Measurements from ENCODE around the gene PPP3CA. TPM values are rescaled to one million over a fixed set of nuclear protein-coding genes. Genes with fewer than 3 reads are reported as not detected.

The PPP3CA gene
- total RNA-seq, 1 experiment from 2014 or later, result 15.5 TPM

DNA sequence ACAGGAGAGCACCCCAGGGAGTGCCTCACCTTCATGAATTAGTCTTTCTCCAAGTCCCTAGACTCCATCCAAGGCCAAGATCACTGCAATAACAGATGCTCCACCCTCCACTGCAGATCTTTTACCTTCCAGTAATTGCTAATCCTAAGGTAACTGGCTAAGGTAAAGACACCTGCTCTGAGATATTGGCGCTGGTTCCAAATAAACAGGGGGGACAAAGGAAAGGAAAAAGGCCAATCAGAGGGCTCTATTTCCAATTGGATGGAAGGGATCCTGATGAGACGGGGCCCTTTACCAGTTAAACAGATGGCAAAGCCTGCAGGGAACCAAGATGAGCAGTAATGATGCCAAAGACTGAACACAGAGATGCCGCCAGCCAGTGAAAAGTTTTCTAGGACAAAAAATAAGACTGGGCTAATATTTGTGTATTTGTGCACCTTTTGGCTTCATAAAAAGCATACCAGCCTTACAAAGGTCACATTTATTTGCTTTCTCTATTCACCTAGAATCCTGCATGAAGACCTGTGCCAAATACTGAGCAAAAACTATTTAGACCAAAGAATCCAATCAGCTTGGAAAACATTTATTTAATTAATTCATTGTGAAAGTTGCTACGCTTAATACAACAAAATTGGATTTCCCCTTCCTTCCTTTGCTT lies 148.5 kb downstream of the PPP3CA start:
- Histone ChIP-seq H4K20me1 (ENCODE audit: low read length) (no peaks in the 10 kb centered on the region), H3K36me3 (ENCODE audit: low read depth, low read length) (no peaks in the 10 kb centered on the region), H3K27ac (ENCODE audit: low read length) (no peak overlapping the region), H3K27me3 (ENCODE audit: low read length) (no peaks in the 10 kb centered on the region), H3K9me2 (replicated peaks; ENCODE audit: low read length) (no peaks in the 10 kb centered on the region), H3K4me3 (ENCODE audit: low read length) (no peak overlapping the region), H3F3A (ENCODE audit: low read length, unreplicated experiment) (no peaks in the 10 kb centered on the region), H3K9ac (ENCODE audit: low read length) (no peak overlapping the region), H3K9me3 (ENCODE audit: low read length) (no peaks in the 10 kb centered on the region), H3K4me1 (ENCODE audit: insufficient read depth, low read length) (peaks cover 21% of the 10 kb centered on the region), H3K4me2 (ENCODE audit: low read length) (no peak overlapping the region), H3K79me2 (ENCODE audit: low read length) (peaks cover 33% of the 10 kb centered on the region), H2AFZ (ENCODE audit: low read length) (no peak overlapping the region)
- DNase-seq (no peak), ATAC-seq (no peak)
- no peak for TF ChIP-seq EZH2 (IDR thresholded peaks at IDR 0.05; ENCODE audit: low read length, unreplicated experiment)
- no peak for TF ChIP-seq EZH2phosphoT487 (IDR thresholded peaks at IDR 0.05; ENCODE audit: borderline replicate concordance, low read length)
- TF ChIP-seq, protein P1, sequence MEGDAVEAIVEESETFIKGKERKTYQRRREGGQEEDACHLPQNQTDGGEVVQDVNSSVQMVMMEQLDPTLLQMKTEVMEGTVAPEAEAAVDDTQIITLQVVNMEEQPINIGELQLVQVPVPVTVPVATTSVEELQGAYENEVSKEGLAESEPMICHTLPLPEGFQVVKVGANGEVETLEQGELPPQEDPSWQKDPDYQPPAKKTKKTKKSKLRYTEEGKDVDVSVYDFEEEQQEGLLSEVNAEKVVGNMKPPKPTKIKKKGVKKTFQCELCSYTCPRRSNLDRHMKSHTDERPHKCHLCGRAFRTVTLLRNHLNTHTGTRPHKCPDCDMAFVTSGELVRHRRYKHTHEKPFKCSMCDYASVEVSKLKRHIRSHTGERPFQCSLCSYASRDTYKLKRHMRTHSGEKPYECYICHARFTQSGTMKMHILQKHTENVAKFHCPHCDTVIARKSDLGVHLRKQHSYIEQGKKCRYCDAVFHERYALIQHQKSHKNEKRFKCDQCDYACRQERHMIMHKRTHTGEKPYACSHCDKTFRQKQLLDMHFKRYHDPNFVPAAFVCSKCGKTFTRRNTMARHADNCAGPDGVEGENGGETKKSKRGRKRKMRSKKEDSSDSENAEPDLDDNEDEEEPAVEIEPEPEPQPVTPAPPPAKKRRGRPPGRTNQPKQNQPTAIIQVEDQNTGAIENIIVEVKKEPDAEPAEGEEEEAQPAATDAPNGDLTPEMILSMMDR (conservative IDR thresholded peaks at IDR 0.05; ENCODE audit: low read depth, low read length), result no peak
- CTCF ChIA-PET, result no interaction called here
- POLR2A ChIA-PET (ENCODE audit: unreplicated experiment), result no interaction called here
- intact Hi-C loops (cut with micrococcal nuclease), result no loop called here
- no TSS peak for BruUV-seq (replicated peaks)

DNA sequence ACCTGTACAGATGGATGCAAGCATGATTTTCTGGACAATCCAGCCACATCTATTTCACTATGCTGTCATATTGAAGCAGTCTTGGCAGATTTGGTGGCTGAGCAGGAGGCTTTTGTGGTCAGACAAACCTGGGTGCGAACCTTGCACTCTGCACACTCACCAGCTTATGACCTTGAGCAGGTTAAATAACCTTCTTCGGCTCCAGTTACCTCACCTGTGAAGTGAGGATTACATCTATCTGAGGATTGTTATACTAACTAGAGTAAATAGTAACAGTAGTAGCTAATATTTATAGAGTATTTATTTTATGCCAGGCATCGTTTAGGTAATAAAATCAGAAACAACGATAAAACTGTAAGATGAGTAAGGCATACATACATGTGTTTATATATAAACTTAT lies 150.0 kb downstream of the PPP3CA start:
- Histone ChIP-seq H3K4me1 (ENCODE audit: insufficient read depth, low read length) (peaks cover 21% of the 10 kb centered on the region), H3K9ac (ENCODE audit: low read length) (no peak overlapping the region), H3K9me2 (replicated peaks; ENCODE audit: low read length) (no peaks in the 10 kb centered on the region), H3K27ac (ENCODE audit: low read length) (no peak overlapping the region), H2AFZ (ENCODE audit: low read length) (no peak overlapping the region), H3K9me3 (ENCODE audit: low read length) (no peaks in the 10 kb centered on the region), H3F3A (ENCODE audit: low read length, unreplicated experiment) (no peaks in the 10 kb centered on the region), H3K79me2 (ENCODE audit: low read length) (peaks cover 32% of the 10 kb centered on the region), H4K20me1 (ENCODE audit: low read length) (no peaks in the 10 kb centered on the region), H3K4me2 (ENCODE audit: low read length) (no peak overlapping the region), H3K27me3 (ENCODE audit: low read length) (no peaks in the 10 kb centered on the region), H3K36me3 (ENCODE audit: low read depth, low read length) (no peaks in the 10 kb centered on the region), H3K4me3 (ENCODE audit: low read length) (no peak overlapping the region)
- CTCF ChIA-PET, result no interaction called here
- no TSS peak for BruUV-seq (replicated peaks)
- POLR2A ChIA-PET (ENCODE audit: unreplicated experiment), result no interaction called here
- no peak for ATAC-seq
- TF ChIP-seq, protein P1 (conservative IDR thresholded peaks at IDR 0.05; ENCODE audit: low read depth, low read length), result no peak
- TF ChIP-seq EZH2phosphoT487 (IDR thresholded peaks at IDR 0.05; ENCODE audit: borderline replicate concordance, low read length), result no peak
- no peak for TF ChIP-seq EZH2 (IDR thresholded peaks at IDR 0.05; ENCODE audit: low read length, unreplicated experiment)
- intact Hi-C loops (cut with micrococcal nuclease), result no loop called here
- DNase-seq, result no peak

DNA sequence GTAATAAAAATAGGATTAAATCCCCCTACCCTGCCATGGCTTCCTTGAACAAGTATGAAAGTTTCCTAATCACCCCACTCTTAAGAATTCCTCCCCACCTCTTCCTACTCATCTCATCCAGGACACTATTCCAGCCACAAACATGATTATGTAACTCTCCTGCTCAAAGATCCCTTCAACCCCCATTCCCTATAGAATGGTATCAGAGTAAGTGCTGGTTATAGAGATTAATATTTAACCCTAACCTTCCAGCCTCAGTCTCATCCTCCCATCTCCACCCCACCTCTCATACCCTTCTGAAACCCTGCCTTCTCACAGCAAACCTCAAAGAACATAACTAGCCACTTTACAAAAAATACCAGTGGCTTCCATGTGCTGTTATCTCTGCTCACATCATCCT lies 155.1 kb downstream of the PPP3CA start:
- H3F3A ChIP-seq (ENCODE audit: low read length, unreplicated experiment), result no peaks in the 10 kb centered on the region
- H3K27me3 ChIP-seq (ENCODE audit: low read length), result no peaks in the 10 kb centered on the region
- no peaks in the 10 kb centered on the region for H3K36me3 ChIP-seq (ENCODE audit: low read depth, low read length)
- no peak overlapping the region for H3K4me2 ChIP-seq (ENCODE audit: low read length)
- intact Hi-C loops (cut with micrococcal nuclease), result no loop called here
- H3K79me2 ChIP-seq (ENCODE audit: low read length), result no peaks in the 10 kb centered on the region
- H2AFZ ChIP-seq (ENCODE audit: low read length), result no peak overlapping the region
- ChIA-PET CTCF (no interaction called here), POLR2A (ENCODE audit: unreplicated experiment) (no interaction called here)
- peaks cover 10% of the 10 kb centered on the region for H3K4me1 ChIP-seq (ENCODE audit: insufficient read depth, low read length)
- no peaks in the 10 kb centered on the region for H3K9me3 ChIP-seq (ENCODE audit: low read length)
- DNase-seq (no peak), ATAC-seq (no peak)
- no TSS peak for BruUV-seq (replicated peaks)
- no peaks in the 10 kb centered on the region for H3K9me2 ChIP-seq (replicated peaks; ENCODE audit: low read length)
- no peak overlapping the region for H3K9ac ChIP-seq (ENCODE audit: low read length)
- H3K4me3 ChIP-seq (ENCODE audit: low read length), result no peak overlapping the region
- TF ChIP-seq, protein P1 (conservative IDR thresholded peaks at IDR 0.05; ENCODE audit: low read depth, low read length), result no peak
- TF ChIP-seq EZH2phosphoT487 (IDR thresholded peaks at IDR 0.05; ENCODE audit: borderline replicate concordance, low read length), result no peak
- no peak for TF ChIP-seq EZH2 (IDR thresholded peaks at IDR 0.05; ENCODE audit: low read length, unreplicated experiment)
- H3K27ac ChIP-seq (ENCODE audit: low read length), result no peak overlapping the region
- H4K20me1 ChIP-seq (ENCODE audit: low read length), result no peaks in the 10 kb centered on the region
